ENCODE measurements around the gene REPS1. TPM values are rescaled to one million over a fixed set of nuclear protein-coding genes. Genes with fewer than 3 reads are reported as not detected.

Gene REPS1
- total RNA-seq, 3 donors from 2014 or later (not counting 1 experiment from before 2014, with no cell fraction given): 59.9 to 80.4 (median 66.4) TPM

GRCh38 chr6:139017227-139017626 lies 29.2 kb upstream of the REPS1 start:
- no peaks in the 10 kb centered on the region for H3K27me3 ChIP-seq (ENCODE audit: control insufficient read depth, insufficient read depth, low read length)
- no peaks in the 10 kb centered on the region for H3K36me3 Mint-ChIP-seq
- no peaks in the 10 kb centered on the region for H3K4me1 Mint-ChIP-seq
- TF ChIP-seq, protein P1, sequence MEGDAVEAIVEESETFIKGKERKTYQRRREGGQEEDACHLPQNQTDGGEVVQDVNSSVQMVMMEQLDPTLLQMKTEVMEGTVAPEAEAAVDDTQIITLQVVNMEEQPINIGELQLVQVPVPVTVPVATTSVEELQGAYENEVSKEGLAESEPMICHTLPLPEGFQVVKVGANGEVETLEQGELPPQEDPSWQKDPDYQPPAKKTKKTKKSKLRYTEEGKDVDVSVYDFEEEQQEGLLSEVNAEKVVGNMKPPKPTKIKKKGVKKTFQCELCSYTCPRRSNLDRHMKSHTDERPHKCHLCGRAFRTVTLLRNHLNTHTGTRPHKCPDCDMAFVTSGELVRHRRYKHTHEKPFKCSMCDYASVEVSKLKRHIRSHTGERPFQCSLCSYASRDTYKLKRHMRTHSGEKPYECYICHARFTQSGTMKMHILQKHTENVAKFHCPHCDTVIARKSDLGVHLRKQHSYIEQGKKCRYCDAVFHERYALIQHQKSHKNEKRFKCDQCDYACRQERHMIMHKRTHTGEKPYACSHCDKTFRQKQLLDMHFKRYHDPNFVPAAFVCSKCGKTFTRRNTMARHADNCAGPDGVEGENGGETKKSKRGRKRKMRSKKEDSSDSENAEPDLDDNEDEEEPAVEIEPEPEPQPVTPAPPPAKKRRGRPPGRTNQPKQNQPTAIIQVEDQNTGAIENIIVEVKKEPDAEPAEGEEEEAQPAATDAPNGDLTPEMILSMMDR (IDR thresholded peaks at IDR 0.05): no peak
- ATAC-seq (no peak), DNase-seq (no peak)
- H3K27ac ChIP-seq (ENCODE audit: low read length): no peak overlapping the region
- peaks cover 8 to 10% of the 10 kb centered on the region in 2 donors for H3K27me3 Mint-ChIP-seq (ENCODE audit: low read depth in 2 of 2)
- no peak overlapping the region for H3K27ac Mint-ChIP-seq
- intact Hi-C loops (cut with micrococcal nuclease): no loop called here
- no peaks in the 10 kb centered on the region for H3K4me1 ChIP-seq (ENCODE audit: control insufficient read depth, insufficient read depth, low read length)
- H3K9me3 ChIP-seq (ENCODE audit: control insufficient read depth, insufficient read depth, low read length): no peaks in the 10 kb centered on the region
- WGBS (ENCODE audit: insufficient coverage): 89% methylated on average over 3 of the region's 3 CpGs
- no peaks in the 10 kb centered on the region for H3K9me3 Mint-ChIP-seq
- H3K4me3 ChIP-seq (ENCODE audit: low read length): no peak overlapping the region
- H3K4me3 Mint-ChIP-seq: no peak overlapping the region
- H3K36me3 ChIP-seq (ENCODE audit: control insufficient read depth, insufficient read depth, low read length): no peaks in the 10 kb centered on the region

- Histone ChIP-seq H3K4me3 (ENCODE audit: low read length) (no peak overlapping the region), H3K9me3 (ENCODE audit: control insufficient read depth, insufficient read depth, low read length) (no peaks in the 10 kb centered on the region), H3K27ac (ENCODE audit: low read length) (no peak overlapping the region), H3K27me3 (ENCODE audit: control insufficient read depth, insufficient read depth, low read length) (no peaks in the 10 kb centered on the region), H3K4me1 (ENCODE audit: control insufficient read depth, insufficient read depth, low read length) (no peaks in the 10 kb centered on the region), H3K36me3 (ENCODE audit: control insufficient read depth, insufficient read depth, low read length) (no peaks in the 10 kb centered on the region)
- H3K27me3 Mint-ChIP-seq (ENCODE audit: low read depth in 2 of 2): peaks cover 8 to 10% of the 10 kb centered on the region in 2 donors
- intact Hi-C loops (cut with micrococcal nuclease): no loop called here
- no peak overlapping the region for H3K4me3 Mint-ChIP-seq
- TF ChIP-seq, protein P1 (IDR thresholded peaks at IDR 0.05): no peak
- DNase-seq (no peak), ATAC-seq (no peak)
- no peak overlapping the region for H3K27ac Mint-ChIP-seq
- H3K9me3 Mint-ChIP-seq: no peaks in the 10 kb centered on the region
- H3K4me1 Mint-ChIP-seq: no peaks in the 10 kb centered on the region
- no peaks in the 10 kb centered on the region for H3K36me3 Mint-ChIP-seq
- WGBS (ENCODE audit: insufficient coverage): 82% methylated on average over 7 of the region's 7 CpGs
Observed at GRCh38 chr6:139016337-139017213, 28.5 kb upstream of the REPS1 start.

- DNase-seq: no peak
- H3K4me1 ChIP-seq (ENCODE audit: control insufficient read depth, insufficient read depth, low read length): no peaks in the 10 kb centered on the region
- H3K9me3 ChIP-seq (ENCODE audit: control insufficient read depth, insufficient read depth, low read length): no peaks in the 10 kb centered on the region
- Mint-ChIP-seq H3K4me1 (no peaks in the 10 kb centered on the region), H3K36me3 (no peaks in the 10 kb centered on the region), H3K9me3 (no peaks in the 10 kb centered on the region), H3K4me3 (no peak overlapping the region), H3K27ac (no peak overlapping the region), H3K27me3 (ENCODE audit: low read depth in 2 of 2) (peaks cover 8 to 10% of the 10 kb centered on the region in 2 donors)
- TF ChIP-seq, protein P1 (IDR thresholded peaks at IDR 0.05): no peak
- H3K4me3 ChIP-seq (ENCODE audit: low read length): no peak overlapping the region
- intact Hi-C loops (cut with micrococcal nuclease): no loop called here
- 94% methylated on average over 3 of the region's 3 CpGs for WGBS (ENCODE audit: insufficient coverage)
- no peak for ATAC-seq
- no peaks in the 10 kb centered on the region for H3K27me3 ChIP-seq (ENCODE audit: control insufficient read depth, insufficient read depth, low read length)
- H3K36me3 ChIP-seq (ENCODE audit: control insufficient read depth, insufficient read depth, low read length): no peaks in the 10 kb centered on the region
- no peak overlapping the region for H3K27ac ChIP-seq (ENCODE audit: low read length)
Observed at GRCh38 chr6:139014945-139015344, 26.9 kb upstream of the REPS1 start.

Data from natural killer cell (primary cell).